ENCODE measurements around the gene TLE4. TPM values are rescaled to one million over a fixed set of nuclear protein-coding genes. Genes with fewer than 3 reads are reported as not detected.

The TLE4 gene
- polyA plus RNA-seq, 1 of the 3 experiments (the other 2 are of a cell fraction): 40.4 TPM

DNA sequence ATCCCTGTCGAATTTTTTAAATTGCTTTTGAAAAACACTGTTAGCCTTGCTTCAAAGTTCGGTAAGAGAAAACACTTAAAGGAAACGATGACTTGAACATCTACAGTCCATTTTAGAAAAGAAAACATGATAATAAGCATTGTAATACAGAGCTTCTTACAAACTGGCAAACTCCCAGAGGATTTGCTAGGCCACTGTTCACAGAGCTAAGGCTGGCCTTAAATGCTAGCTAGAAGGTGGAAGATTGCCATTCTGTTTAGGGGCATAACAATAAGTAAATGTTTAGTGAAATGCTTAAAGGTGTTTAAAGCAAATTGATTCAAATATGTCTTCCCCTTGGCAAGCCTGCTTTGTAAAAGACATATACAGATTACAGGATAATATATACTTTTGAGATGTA is 169.6 kb downstream of the TLE4 start:
- H4K20me1 ChIP-seq (ENCODE audit: insufficient read depth): no peaks in the 10 kb centered on the region
- H3K79me2 ChIP-seq (ENCODE audit: insufficient read depth): no peaks in the 10 kb centered on the region
- WGBS (ENCODE audit: low lambda C conversion rate): 52% methylated on average over 3 of the region's 3 CpGs
- no peak overlapping the region for H3K9ac ChIP-seq
- no peaks in the 10 kb centered on the region for H3K27me3 ChIP-seq (ENCODE audit: insufficient read depth)
- H3K9me3 ChIP-seq: no peaks in the 10 kb centered on the region
- H3K4me1 ChIP-seq (ENCODE audit: control insufficient read depth in 1 of 2, insufficient read depth in 2 of 2, low read depth in 1 of 2, low read length in 1 of 2): no peaks in the 10 kb centered on the region
- H3K4me2 ChIP-seq: no peak overlapping the region
- H3F3A ChIP-seq (replicated peaks; ENCODE audit: insufficient read depth): peaks cover 3% of the 10 kb centered on the region
- no peaks in the 10 kb centered on the region for H3K9me2 ChIP-seq
- H3K27ac ChIP-seq (ENCODE audit: low read depth in 2 of 2, low read length in 1 of 2): no peak overlapping the region
- H3K4me3 ChIP-seq (ENCODE audit: low read depth in 2 of 2, low read length in 1 of 2): no peak overlapping the region
- CTCF ChIA-PET: interaction anchor here (1.6 kb wide), 1 partner anchor 17 kb away, joined by 5 read pairs; no protein-coding TSS in a partner anchor
- H3K36me3 ChIP-seq (replicated peaks in 1 of 2; ENCODE audit: control insufficient read depth in 1 of 2, insufficient read depth in 2 of 2, low read length in 1 of 2): no peaks in the 10 kb centered on the region
- POLR2A ChIA-PET: no interaction called here
- no peak overlapping the region for H2AFZ ChIP-seq (ENCODE audit: low read depth)
- TF ChIP-seq YY1 (IDR thresholded peaks at IDR 0.05; ENCODE audit: low read depth) (no peak), FOSL2 (IDR thresholded peaks at IDR 0.05; ENCODE audit: borderline replicate concordance, low read depth) (no peak), ELF1 (IDR thresholded peaks at IDR 0.05) (no peak), MXI1 (IDR thresholded peaks at IDR 0.05; ENCODE audit: low read depth, low read length) (no peak)
- TF ChIP-seq, protein P1, sequence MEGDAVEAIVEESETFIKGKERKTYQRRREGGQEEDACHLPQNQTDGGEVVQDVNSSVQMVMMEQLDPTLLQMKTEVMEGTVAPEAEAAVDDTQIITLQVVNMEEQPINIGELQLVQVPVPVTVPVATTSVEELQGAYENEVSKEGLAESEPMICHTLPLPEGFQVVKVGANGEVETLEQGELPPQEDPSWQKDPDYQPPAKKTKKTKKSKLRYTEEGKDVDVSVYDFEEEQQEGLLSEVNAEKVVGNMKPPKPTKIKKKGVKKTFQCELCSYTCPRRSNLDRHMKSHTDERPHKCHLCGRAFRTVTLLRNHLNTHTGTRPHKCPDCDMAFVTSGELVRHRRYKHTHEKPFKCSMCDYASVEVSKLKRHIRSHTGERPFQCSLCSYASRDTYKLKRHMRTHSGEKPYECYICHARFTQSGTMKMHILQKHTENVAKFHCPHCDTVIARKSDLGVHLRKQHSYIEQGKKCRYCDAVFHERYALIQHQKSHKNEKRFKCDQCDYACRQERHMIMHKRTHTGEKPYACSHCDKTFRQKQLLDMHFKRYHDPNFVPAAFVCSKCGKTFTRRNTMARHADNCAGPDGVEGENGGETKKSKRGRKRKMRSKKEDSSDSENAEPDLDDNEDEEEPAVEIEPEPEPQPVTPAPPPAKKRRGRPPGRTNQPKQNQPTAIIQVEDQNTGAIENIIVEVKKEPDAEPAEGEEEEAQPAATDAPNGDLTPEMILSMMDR (IDR thresholded peaks at IDR 0.05): no peak
- no peak for DNase-seq

DNA sequence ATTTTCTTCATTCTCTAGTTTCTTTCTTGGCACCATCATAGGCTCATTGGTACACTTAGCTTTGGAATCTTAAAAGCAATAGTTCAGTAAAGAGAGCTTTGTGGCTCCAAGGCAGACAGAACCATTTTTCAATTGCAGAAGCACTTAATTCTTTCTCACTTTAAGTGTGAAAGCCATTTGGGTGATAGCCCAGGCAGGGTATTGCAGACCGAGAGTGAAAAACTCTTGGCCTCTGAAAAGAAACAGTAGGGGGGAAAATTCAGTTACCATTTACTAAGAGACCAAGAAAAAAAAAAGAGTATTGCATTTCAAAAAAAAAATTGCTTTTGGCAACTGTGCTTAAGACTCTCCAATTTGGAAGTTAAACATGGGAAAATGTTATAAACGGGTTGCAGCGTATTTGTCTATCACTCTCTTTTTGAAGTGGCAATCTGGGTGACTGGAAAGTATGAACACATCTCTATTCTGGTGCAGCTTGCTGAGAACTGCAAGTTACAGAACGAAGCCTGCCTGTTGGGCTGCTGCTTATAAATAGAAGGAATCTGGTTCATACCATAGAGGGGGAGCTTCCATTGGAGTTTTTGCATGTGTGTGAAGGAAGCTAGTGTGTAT is 170.5 kb downstream of the TLE4 start:
- Histone ChIP-seq H2AFZ (ENCODE audit: low read depth) (no peak overlapping the region), H4K20me1 (ENCODE audit: insufficient read depth) (no peaks in the 10 kb centered on the region), H3K4me3 (ENCODE audit: low read depth in 2 of 2, low read length in 1 of 2) (no peak overlapping the region), H3K27ac (ENCODE audit: low read depth in 2 of 2, low read length in 1 of 2) (no peak overlapping the region), H3K4me1 (ENCODE audit: control insufficient read depth in 1 of 2, insufficient read depth in 2 of 2, low read depth in 1 of 2, low read length in 1 of 2) (no peaks in the 10 kb centered on the region), H3K27me3 (ENCODE audit: insufficient read depth) (no peaks in the 10 kb centered on the region), H3K79me2 (ENCODE audit: insufficient read depth) (no peaks in the 10 kb centered on the region), H3F3A (replicated peaks; ENCODE audit: insufficient read depth) (peaks cover 3% of the 10 kb centered on the region), H3K36me3 (replicated peaks in 1 of 2; ENCODE audit: control insufficient read depth in 1 of 2, insufficient read depth in 2 of 2, low read length in 1 of 2) (no peaks in the 10 kb centered on the region), H3K9me3 (no peaks in the 10 kb centered on the region), H3K9ac (no peak overlapping the region), H3K4me2 (no peak overlapping the region), H3K9me2 (no peaks in the 10 kb centered on the region)
- ChIA-PET CTCF (interaction anchor here (1.6 kb wide), 1 partner anchor 16 kb away, joined by 5 read pairs; no protein-coding TSS in a partner anchor), POLR2A (no interaction called here)
- no peak for DNase-seq
- 93% methylated on average over 4 of the region's 4 CpGs for WGBS (ENCODE audit: low lambda C conversion rate)
- TF ChIP-seq POLR2AphosphoS5 (IDR thresholded peaks at IDR 0.05; ENCODE audit: low read depth, low read length): no peak
- TF ChIP-seq FOXM1 (IDR thresholded peaks at IDR 0.05; ENCODE audit: low read depth): no peak

DNA sequence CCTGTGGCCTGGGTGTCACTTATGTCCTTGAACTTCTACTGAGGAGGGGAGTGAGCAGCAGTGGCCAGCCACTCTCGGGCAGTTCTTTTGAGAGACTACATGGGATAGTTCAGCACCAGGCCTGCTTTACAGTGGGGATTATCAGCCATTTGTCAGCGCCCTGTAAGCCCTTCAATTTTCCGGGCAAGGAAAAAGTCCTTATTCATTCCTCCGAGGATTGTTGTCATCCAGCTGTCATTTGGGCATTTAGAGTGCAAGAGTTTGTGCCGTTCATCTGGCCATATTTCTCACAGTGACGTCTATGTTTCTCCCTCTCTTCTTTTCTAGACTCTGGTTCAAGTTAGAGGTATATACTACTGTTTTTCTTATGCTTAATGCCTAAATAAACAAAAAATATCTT is 172.8 kb downstream of the TLE4 start:
- Histone ChIP-seq H3K79me2 (ENCODE audit: insufficient read depth) (no peaks in the 10 kb centered on the region), H3K27me3 (ENCODE audit: insufficient read depth) (0 out of 2 replicates have a peak, but pooled peaks cover 5% of the 10 kb centered on the region), H3K9me3 (no peaks in the 10 kb centered on the region), H3K9me2 (no peaks in the 10 kb centered on the region), H3K4me2 (no peak overlapping the region), H2AFZ (ENCODE audit: low read depth) (no peak overlapping the region), H3K36me3 (replicated peaks in 1 of 2; ENCODE audit: control insufficient read depth in 1 of 2, insufficient read depth in 2 of 2, low read length in 1 of 2) (no peaks in the 10 kb centered on the region), H3K4me3 (ENCODE audit: low read depth in 2 of 2, low read length in 1 of 2) (no peak overlapping the region), H3F3A (replicated peaks; ENCODE audit: insufficient read depth) (no peaks in the 10 kb centered on the region), H3K4me1 (ENCODE audit: control insufficient read depth in 1 of 2, insufficient read depth in 2 of 2, low read depth in 1 of 2, low read length in 1 of 2) (no peaks in the 10 kb centered on the region), H3K27ac (ENCODE audit: low read depth in 2 of 2, low read length in 1 of 2) (no peak overlapping the region), H4K20me1 (ENCODE audit: insufficient read depth) (no peaks in the 10 kb centered on the region), H3K9ac (no peak overlapping the region)
- ChIA-PET CTCF (no interaction called here), POLR2A (no interaction called here)
- WGBS (ENCODE audit: low lambda C conversion rate): 85% methylated on average over 6 of the region's 6 CpGs
- TF ChIP-seq TAF1 (IDR thresholded peaks at IDR 0.05; ENCODE audit: borderline replicate concordance, low read depth, low read length) (no peak), NRF1 (IDR thresholded peaks at IDR 0.05; ENCODE audit: low read depth, low read length) (no peak), FOXM1 (IDR thresholded peaks at IDR 0.05; ENCODE audit: low read depth) (no peak), SIN3A (IDR thresholded peaks at IDR 0.05; ENCODE audit: borderline replicate concordance, low read depth, low read length) (no peak), EP300 (IDR thresholded peaks at IDR 0.05; ENCODE audit: borderline replicate concordance in 1 of 2, low read depth in 1 of 2, low read length in 1 of 2) (no peak), RXRA (IDR thresholded peaks at IDR 0.05; ENCODE audit: borderline replicate concordance, low read depth) (no peak), GATA2 (CRISPR knock-in tag; IDR thresholded peaks at IDR 0.05) (no peak)
- TF ChIP-seq, protein P1 (IDR thresholded peaks at IDR 0.05): no peak
- no peak for DNase-seq

Measured in SK-N-SH (cell line).